Endothelial cell of umbilical vein (primary cell): ENCODE data around the gene RAB3C. TPM values are rescaled to one million over a fixed set of nuclear protein-coding genes. Genes with fewer than 3 reads are reported as not detected.

Experiments
- BruUV-seq: library from RNA; stranded (reverse); fragments of 400-500 nt; replicated peaks from 2 replicates; lab custom pipeline; 2021; lab: Mats Ljungman, UMichigan
- CTCF ChIA-PET: fragments of 300-600, 350-600 bp; sonication (Branson Sonifier 250); formaldehyde crosslinking; loops from one replicate; lab custom pipeline; 2021; ENCODE audit warnings: antibody characterized with exemption, inconsistent platforms; lab: Charles Lee
- POLR2A ChIA-PET: fragments of 300-600, 350-600 bp; sonication (Branson Sonifier 250); formaldehyde crosslinking; loops from one replicate; lab custom pipeline; 2021; ENCODE audit warnings: antibody characterized with exemption, inconsistent platforms; lab: Charles Lee
- DNase-seq: peaks from one replicate; pipeline ENCODE4 v3.0.0-alpha.2; 2011; ENCODE audit warnings: low read depth, low spot score
- FAIRE-seq: peaks from 2 replicates; lab custom pipeline; 2011; peaks lifted over from hg19 to GRCh38; lab: Jason Lieb, UNC
- H2AFZ ChIP-seq: 2 replicates; pipeline ENCODE4 v1.6.0; 2012; ENCODE audit warnings: low read depth, low read length, control low read depth, inconsistent platforms
- H3K27ac ChIP-seq: 2 replicates; pipeline ENCODE4 v1.5.1; 2011; ENCODE audit warnings: low read depth, mild to moderate bottlenecking, control low read depth, low read length, moderate library complexity; ENCODE audit not compliant: insufficient read depth
- H3K27me3 ChIP-seq, 2 experiments: 2 replicates each; pipeline versions ENCODE4 v1.6.0 to v1.6.1; 2011; ENCODE audit warnings: low read length in 2 of 2, mixed read lengths in 1 of 2; ENCODE audit not compliant: control insufficient read depth in 2 of 2, insufficient read depth in 2 of 2
- H3K36me3 ChIP-seq, 2 experiments: 2 replicates in 1 of 2; 3 replicates in 1 of 2; pipeline ENCODE4 v1.5.1; 2011; ENCODE audit warnings: low read length in 2 of 2, mild to moderate bottlenecking in 1 of 2, moderate library complexity in 1 of 2; ENCODE audit not compliant: control insufficient read depth in 2 of 2, insufficient read depth in 2 of 2; ENCODE audit errors: extremely low read depth in 1 of 2
- H3K4me1 ChIP-seq: 3 replicates; pipeline ENCODE4 v1.5.1; 2011; ENCODE audit warnings: mild to moderate bottlenecking, low read length; ENCODE audit not compliant: control insufficient read depth, insufficient read depth; ENCODE audit errors: extremely low read depth
- H3K4me2 ChIP-seq: 2 replicates; pipeline ENCODE4 v1.6.1; 2011; ENCODE audit warnings: low read length, control low read depth, mixed read lengths; ENCODE audit not compliant: insufficient read depth
- H3K4me3 ChIP-seq, 3 experiments: fragments of 200-600 bp in 1 of 3; sonication (generic), shearing (Covaris generic) in 1 of 3; replicated peaks in 1 of 3; 2 replicates each; pipeline ENCODE4 v1.5.1; 2011 to 2016; ENCODE audit warnings: control low read depth in 3 of 3, low read length in 3 of 3, mild to moderate bottlenecking in 2 of 3, inconsistent platforms in 1 of 3, low read depth in 1 of 3, moderate library complexity in 1 of 3; ENCODE audit not compliant: insufficient read depth in 1 of 3
- H3K79me2 ChIP-seq: 2 replicates; pipeline ENCODE4 v1.6.0; 2012; ENCODE audit warnings: low read length, inconsistent platforms; ENCODE audit not compliant: control insufficient read depth, insufficient read depth
- H3K9ac ChIP-seq: replicated peaks from 2 replicates; pipeline ENCODE3; 2011; ENCODE audit warnings: low read length, control low read depth; ENCODE audit not compliant: insufficient read depth; ENCODE audit errors: extremely low read depth
- H3K9me1 ChIP-seq: replicated peaks from 3 replicates; pipeline ENCODE4 v1.6.0; 2011; ENCODE audit warnings: mild to moderate bottlenecking, low read length; ENCODE audit not compliant: control insufficient read depth, insufficient read depth; ENCODE audit errors: extremely low read depth
- H3K9me3 ChIP-seq: replicated peaks from 2 replicates; pipeline ENCODE4 v1.5.1; 2012; ENCODE audit warnings: low read length, inconsistent platforms; ENCODE audit not compliant: control insufficient read depth, insufficient read depth
- H4K20me1 ChIP-seq: replicated peaks from 2 replicates; pipeline ENCODE3; 2011; ENCODE audit warnings: mild to moderate bottlenecking, low read length; ENCODE audit not compliant: control insufficient read depth, insufficient read depth; ENCODE audit errors: extremely low read depth
- EZH2 ChIP-seq: IDR thresholded peaks from 2 replicates; pipeline ENCODE4 v1.6.1; 2012; ENCODE audit warnings: borderline replicate concordance, low read depth, mild to moderate bottlenecking, moderate library complexity, low read length, inconsistent platforms; ENCODE audit not compliant: severe bottlenecking
- FOS ChIP-seq: IDR thresholded peaks from 2 replicates; pipeline ENCODE4 v1.6.1; 2011; ENCODE audit warnings: mild to moderate bottlenecking, low read length, moderate library complexity, borderline replicate concordance; ENCODE audit not compliant: insufficient read depth
- GATA2 ChIP-seq: IDR thresholded peaks from 2 replicates; pipeline ENCODE4 v1.7.0; 2011; ENCODE audit warnings: low read depth, mild to moderate bottlenecking, moderate library complexity, mixed read lengths, low read length; ENCODE audit not compliant: insufficient read length, insufficient read depth
- JUN ChIP-seq: IDR thresholded peaks from 2 replicates; pipeline ENCODE4 v1.6.1; 2011; ENCODE audit warnings: borderline replicate concordance, low read depth; ENCODE audit not compliant: insufficient read length, insufficient read depth
- MAX ChIP-seq: IDR thresholded peaks from 2 replicates; pipeline ENCODE4 v1.6.1; 2011; ENCODE audit not compliant: insufficient read depth, insufficient read length
- MYC ChIP-seq: IDR thresholded peaks from one replicate; pipeline ENCODE4 v1.6.1; 2011; ENCODE audit warnings: mild to moderate bottlenecking, low read depth, low read length
- POLR2A ChIP-seq: IDR thresholded peaks from 2 replicates; pipeline ENCODE4 v1.6.1; 2012; ENCODE audit warnings: low read depth, mild to moderate bottlenecking, control low read depth, low read length
- POLR2AphosphoS5 ChIP-seq: IDR thresholded peaks from 2 replicates; pipeline ENCODE4 v1.6.1; 2012; ENCODE audit warnings: low read depth, mild to moderate bottlenecking, control low read depth, low read length, moderate library complexity; ENCODE audit not compliant: insufficient read depth
- dilution Hi-C: fragments of 300-500 bp; cut with MboI; formaldehyde crosslinking; loops from one replicate; pipeline ENCODE4 v1.15.0; 2019; ENCODE audit warnings: low sequenced_read_pairs; ENCODE audit not compliant: extremely low pct_ligation_motif_present
- intact Hi-C: fragments of 100-400 bp; cut with micrococcal nuclease; formaldehyde crosslinking; loops from one replicate; pipeline ENCODE4 v1.10.0; 2022
- polyA plus RNA-seq, 4 experiments: library from polyadenylated mRNA; depleted of rRNA in 3 of 4; stranded (reverse) in 3 of 4; unstranded in 1 of 4; fragments of >200 nt; gene quantifications; 2 replicates each; pipeline versions ENCODE4 v1.2.1 to v1.2.3, GENCODE V29; 2011 to 2012; ENCODE audit warnings: missing spikeins in 1 of 4
- total RNA-seq: library from RNA; stranded (reverse); gene quantifications from 2 replicates; pipeline ENCODE4 v1.2.3, GENCODE V29; 2021
- TF ChIP-seq, protein P1 (sequence below), 2 donors: IDR thresholded peaks; 1 replicate in 1 of 2; 2 replicates in 1 of 2; pipeline ENCODE4 v1.5.1; 2011; ENCODE audit warnings: low read length in 2 of 2, mild to moderate bottlenecking in 2 of 2, moderate library complexity in 2 of 2, control low read depth in 1 of 2, inconsistent platforms in 1 of 2, low read depth in 1 of 2; ENCODE audit not compliant: insufficient read depth in 1 of 2; ENCODE audit errors: extremely low read depth in 1 of 2

Gene RAB3C
- total and polyA plus RNA-seq, 2 donors (not counting 3 experiments of a cell fraction or from before 2014, with no cell fraction given) = 0.04 to 0.66 TPM

DNA sequence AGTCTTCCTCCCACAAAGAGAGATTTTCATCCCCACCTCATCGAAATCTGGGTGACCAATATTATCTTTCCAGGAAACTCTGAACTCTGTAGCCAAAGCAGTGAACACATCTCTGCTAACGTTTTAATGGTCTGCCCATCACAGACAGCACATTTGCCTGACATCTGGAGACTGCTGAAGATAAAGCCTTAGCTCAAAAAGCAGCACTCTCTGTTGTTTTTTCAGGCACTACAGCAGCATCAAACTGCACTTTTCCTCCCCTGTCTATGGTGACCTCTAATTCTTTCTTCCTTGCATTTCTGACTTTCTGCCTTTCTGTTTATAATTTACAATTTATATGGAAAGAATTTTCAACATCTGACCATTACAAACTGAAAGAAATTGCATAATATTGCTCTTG, 66.8 kb downstream of the RAB3C start:
- Histone ChIP-seq H2AFZ (peak overlapping the region; percentile 66), H3K4me3 (no peak overlapping the region), H3K9me3 (no peaks in the 10 kb centered on the region), H3K79me2 (no peaks in the 10 kb centered on the region), H3K9ac (peak overlapping the region; percentile 8), H3K9me1 (no peaks in the 10 kb centered on the region), H4K20me1 (no peaks in the 10 kb centered on the region), H3K27ac (peak overlapping the region; percentile 83), H3K4me2 (no peak overlapping the region), H3K27me3 (no peaks in the 10 kb centered on the region), H3K4me1 (peaks cover 18% of the 10 kb centered on the region), H3K36me3 (no peaks in the 10 kb centered on the region)
- dilution Hi-C loops = no loop called here
- CTCF ChIA-PET = interaction anchor here (0.6 to 2.2 kb wide), 2 partner anchors 67 to 1284 kb away, joined by 3 to 8 read pairs; partner anchors contain the start of gene RAB3C
- FAIRE-seq = no peak
- peak; percentile 61 for DNase-seq
- intact Hi-C loops = loop anchor here (1.0 kb wide), 1 partner anchor 18 kb away; no protein-coding TSS in a partner anchor
- POLR2A ChIA-PET = interaction anchor here (1.7 kb wide), 1 partner anchor 18 kb away, joined by 5 read pairs; no protein-coding TSS in a partner anchor
- BruUV-seq = no TSS peak
- no peak for TF ChIP-seq FOS

GRCh38 chr5:58653521-58653920, 70.6 kb downstream of the RAB3C start:
- no peaks in the 10 kb centered on the region for H3K27me3 ChIP-seq
- H3K9me1 ChIP-seq = no peaks in the 10 kb centered on the region
- DNase-seq (no peak), FAIRE-seq (no peak)
- dilution Hi-C loops (no loop called here), intact Hi-C loops (no loop called here)
- H2AFZ ChIP-seq = no peak overlapping the region
- no peaks in the 10 kb centered on the region for H3K79me2 ChIP-seq
- H4K20me1 ChIP-seq = no peaks in the 10 kb centered on the region
- no peaks in the 10 kb centered on the region for H3K9me3 ChIP-seq
- no peak overlapping the region for H3K9ac ChIP-seq
- no peaks in the 10 kb centered on the region for H3K36me3 ChIP-seq
- ChIA-PET CTCF (interaction anchor here (0.9 kb wide), 1 partner anchor 16 kb away, joined by 3 read pairs; no protein-coding TSS in a partner anchor), POLR2A (no interaction called here)
- TF ChIP-seq GATA2 (no peak), JUN (no peak), POLR2AphosphoS5 (no peak), FOS (no peak), POLR2A (no peak), MYC (no peak), MAX (no peak), EZH2 (no peak)
- TF ChIP-seq, protein P1, sequence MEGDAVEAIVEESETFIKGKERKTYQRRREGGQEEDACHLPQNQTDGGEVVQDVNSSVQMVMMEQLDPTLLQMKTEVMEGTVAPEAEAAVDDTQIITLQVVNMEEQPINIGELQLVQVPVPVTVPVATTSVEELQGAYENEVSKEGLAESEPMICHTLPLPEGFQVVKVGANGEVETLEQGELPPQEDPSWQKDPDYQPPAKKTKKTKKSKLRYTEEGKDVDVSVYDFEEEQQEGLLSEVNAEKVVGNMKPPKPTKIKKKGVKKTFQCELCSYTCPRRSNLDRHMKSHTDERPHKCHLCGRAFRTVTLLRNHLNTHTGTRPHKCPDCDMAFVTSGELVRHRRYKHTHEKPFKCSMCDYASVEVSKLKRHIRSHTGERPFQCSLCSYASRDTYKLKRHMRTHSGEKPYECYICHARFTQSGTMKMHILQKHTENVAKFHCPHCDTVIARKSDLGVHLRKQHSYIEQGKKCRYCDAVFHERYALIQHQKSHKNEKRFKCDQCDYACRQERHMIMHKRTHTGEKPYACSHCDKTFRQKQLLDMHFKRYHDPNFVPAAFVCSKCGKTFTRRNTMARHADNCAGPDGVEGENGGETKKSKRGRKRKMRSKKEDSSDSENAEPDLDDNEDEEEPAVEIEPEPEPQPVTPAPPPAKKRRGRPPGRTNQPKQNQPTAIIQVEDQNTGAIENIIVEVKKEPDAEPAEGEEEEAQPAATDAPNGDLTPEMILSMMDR (IDR thresholded peaks at IDR 0.05; ENCODE audit: extremely low read depth in 1 of 2, insufficient read depth in 1 of 2, low read depth in 1 of 2, low read length in 2 of 2) = no peak
- H3K4me3 ChIP-seq = no peak overlapping the region
- H3K27ac ChIP-seq = no peak overlapping the region
- H3K4me2 ChIP-seq = no peak overlapping the region
- peaks cover 13% of the 10 kb centered on the region for H3K4me1 ChIP-seq
- no TSS peak for BruUV-seq
